ENCODE results near the gene PRXL2B.
"Not testable (repeated sequence)": the region's sequence is repeated elsewhere in the genome, so short reads cannot be mapped to it uniquely, and the experiment has no call there.

- not testable (repeated sequence) for TF ChIP-seq CTCF (conservative IDR thresholded peaks at IDR 0.05; ENCODE audit: low read depth, low read length); EZH2 (IDR thresholded peaks at IDR 0.05; ENCODE audit: borderline replicate concordance, low read depth, low read length, poor library complexity, severe bottlenecking)
These were observed 18.3 kb upstream of the PRXL2B start for GRCh38 chr1:2568187-2568816.
